ENCODE data around the gene ROGDI.

ROGDI gene

GRCh38 chr16:4846901-4847773 lies 44.7 kb upstream of the ROGDI start, which contains the start of the genes GLYR1 and UBN1:
Gene GLYR1, minus strand, starts transcription at chr16:4847288. Its CDS starts 23 bp downstream, at chr16:4847265.
Gene UBN1, plus strand, starts transcription at chr16:4847481. Its CDS starts 5,437 bp downstream, at chr16:4852918.
- H3K4me3 ChIP-seq (ENCODE audit: low read depth, low read length): peak within 1 kb of the TSS; percentile 93
- no CpG with 5 or more reads among the region's 126 CpGs for WGBS (ENCODE audit: extremely low coverage, insufficient coverage, insufficient read length)
- peak within 1 kb of the TSS; percentile 77 for H2AFZ ChIP-seq (ENCODE audit: insufficient read depth, low read length, poor library complexity)
- H3K27ac ChIP-seq (ENCODE audit: low read depth, low read length): peak within 1 kb of the TSS; percentile 75
- no peaks in the 10 kb centered on the region for H3K27me3 ChIP-seq (ENCODE audit: insufficient read depth, low read length)
- peak within 1 kb of the TSS; percentile 84 for H3K14ac ChIP-seq (ENCODE audit: low read length)
- peak within 1 kb of the TSS; percentile 81 for H2BK5ac ChIP-seq (ENCODE audit: low read depth, low read length, poor library complexity)
- H3K4ac ChIP-seq (ENCODE audit: low read depth, low read length): peak within 1 kb of the TSS; percentile 92
- H3K4me1 ChIP-seq (ENCODE audit: control insufficient read depth in 1 of 2, insufficient read depth in 2 of 2, low read length in 2 of 2): peaks cover 7 to 9% of the 10 kb centered on the region in 2 experiments
- H2AK5ac ChIP-seq (ENCODE audit: low read length): peak within 1 kb of the TSS; percentile 24
- peak within 1 kb of the TSS; percentile 99 for H3K9ac ChIP-seq (ENCODE audit: low read length)
- no peak within 1 kb of the TSS for H3K23ac ChIP-seq (ENCODE audit: low read length)
- peak within 1 kb of the TSS; percentile 94 for H4K8ac ChIP-seq (ENCODE audit: low read depth, low read length)
- H3K36me3 ChIP-seq (ENCODE audit: control insufficient read depth in 1 of 2, insufficient read depth in 2 of 2, low read length in 2 of 2): peaks cover 16 to 17% of the 10 kb centered on the region in 2 experiments
- H2BK12ac ChIP-seq (ENCODE audit: low read length): no peak within 1 kb of the TSS
- peak within 1 kb of the TSS; percentile 75 for H4K91ac ChIP-seq (ENCODE audit: low read depth, low read length)
- peaks cover 27% of the 10 kb centered on the region for H3K79me2 ChIP-seq (ENCODE audit: control insufficient read depth, insufficient read depth, low read length, poor library complexity)
- peaks cover 8% of the 10 kb centered on the region for H3K79me1 ChIP-seq (ENCODE audit: low read length)
- no peaks in the 10 kb centered on the region for H3K9me3 ChIP-seq (ENCODE audit: insufficient read depth, low read depth, low read length)
- H4K12ac ChIP-seq (ENCODE audit: low read depth, low read length): peak within 1 kb of the TSS; percentile 89
- H2BK120ac ChIP-seq (ENCODE audit: insufficient read depth, low read length, poor library complexity): peak within 1 kb of the TSS; percentile 57
- peak within 1 kb of the TSS; percentile 82 for H3K4me2 ChIP-seq (ENCODE audit: low read length)
- peak; percentile 99 for DNase-seq
- H3K18ac ChIP-seq (ENCODE audit: low read length): peak within 1 kb of the TSS; percentile 86

- Histone ChIP-seq H3K9ac (ENCODE audit: low read length) (peak overlapping the region; percentile 99), H3K18ac (ENCODE audit: low read length) (no peak overlapping the region), H2BK5ac (ENCODE audit: low read depth, low read length, poor library complexity) (peak overlapping the region; percentile 81), H3K79me1 (ENCODE audit: low read length) (peaks cover 8% of the 10 kb centered on the region), H4K12ac (ENCODE audit: low read depth, low read length) (peak overlapping the region; percentile 17), H3K23ac (ENCODE audit: low read length) (no peak overlapping the region), H2AFZ (ENCODE audit: insufficient read depth, low read length, poor library complexity) (no peak overlapping the region), H3K4me1 (ENCODE audit: control insufficient read depth in 1 of 2, insufficient read depth in 2 of 2, low read length in 2 of 2) (peaks cover 7 to 9% of the 10 kb centered on the region in 2 experiments), H3K14ac (ENCODE audit: low read length) (peak overlapping the region; percentile 84), H3K9me3 (ENCODE audit: insufficient read depth, low read depth, low read length) (no peaks in the 10 kb centered on the region), H3K27me3 (ENCODE audit: insufficient read depth, low read length) (no peaks in the 10 kb centered on the region), H2BK120ac (ENCODE audit: insufficient read depth, low read length, poor library complexity) (no peak overlapping the region), H3K4me3 (ENCODE audit: low read depth, low read length) (peak overlapping the region; percentile 93), H4K8ac (ENCODE audit: low read depth, low read length) (peak overlapping the region; percentile 94), H3K27ac (ENCODE audit: low read depth, low read length) (peak overlapping the region; percentile 62), H3K4ac (ENCODE audit: low read depth, low read length) (peak overlapping the region; percentile 22), H4K91ac (ENCODE audit: low read depth, low read length) (peak overlapping the region; percentile 75), H3K79me2 (ENCODE audit: control insufficient read depth, insufficient read depth, low read length, poor library complexity) (peaks cover 27% of the 10 kb centered on the region), H2BK12ac (ENCODE audit: low read length) (no peak overlapping the region), H3K36me3 (ENCODE audit: control insufficient read depth in 1 of 2, insufficient read depth in 2 of 2, low read length in 2 of 2) (peaks cover 21% of the 10 kb centered on the region in 2 experiments), H3K4me2 (ENCODE audit: low read length) (peak overlapping the region; percentile 82), H2AK5ac (ENCODE audit: low read length) (peak overlapping the region; percentile 21)
- peak; percentile 57 to 75 for DNase-seq
- WGBS (ENCODE audit: extremely low coverage, insufficient coverage, insufficient read length): no CpG with 5 or more reads among the region's 27 CpGs
Measured at GRCh38 chr16:4846503-4846900, 44.1 kb upstream of the ROGDI start.

- Histone ChIP-seq H4K8ac (ENCODE audit: low read depth, low read length) (no peak overlapping the region), H2BK5ac (ENCODE audit: low read depth, low read length, poor library complexity) (no peak overlapping the region), H3K4me2 (ENCODE audit: low read length) (no peak overlapping the region), H3K14ac (ENCODE audit: low read length) (no peak overlapping the region), H2BK120ac (ENCODE audit: insufficient read depth, low read length, poor library complexity) (no peak overlapping the region), H3K18ac (ENCODE audit: low read length) (no peak overlapping the region), H4K91ac (ENCODE audit: low read depth, low read length) (no peak overlapping the region), H2AK5ac (ENCODE audit: low read length) (no peak overlapping the region), H3K36me3 (ENCODE audit: control insufficient read depth in 1 of 2, insufficient read depth in 2 of 2, low read length in 2 of 2) (peaks cover 43 to 53% of the 10 kb centered on the region in 2 experiments), H4K12ac (ENCODE audit: low read depth, low read length) (no peak overlapping the region), H3K79me1 (ENCODE audit: low read length) (no peaks in the 10 kb centered on the region), H3K27ac (ENCODE audit: low read depth, low read length) (no peak overlapping the region), H2BK12ac (ENCODE audit: low read length) (no peak overlapping the region), H2AFZ (ENCODE audit: insufficient read depth, low read length, poor library complexity) (no peak overlapping the region), H3K9me3 (ENCODE audit: insufficient read depth, low read depth, low read length) (no peaks in the 10 kb centered on the region), H3K79me2 (ENCODE audit: control insufficient read depth, insufficient read depth, low read length, poor library complexity) (peaks cover under 1% of the 10 kb centered on the region), H3K4ac (ENCODE audit: low read depth, low read length) (no peak overlapping the region), H3K27me3 (ENCODE audit: insufficient read depth, low read length) (no peaks in the 10 kb centered on the region), H3K4me1 (ENCODE audit: control insufficient read depth in 1 of 2, insufficient read depth in 2 of 2, low read length in 2 of 2) (peaks cover under 1% of the 10 kb centered on the region in 2 experiments), H3K4me3 (ENCODE audit: low read depth, low read length) (no peak overlapping the region), H3K23ac (ENCODE audit: low read length) (no peak overlapping the region), H3K9ac (ENCODE audit: low read length) (no peak overlapping the region)
- WGBS (ENCODE audit: extremely low coverage, insufficient coverage, insufficient read length): no CpG with 5 or more reads among the region's 5 CpGs
- DNase-seq: no peak
Measured at GRCh38 chr16:4840984-4841383, 38.6 kb upstream of the ROGDI start.

- Histone ChIP-seq H2BK120ac (ENCODE audit: insufficient read depth, low read length, poor library complexity) (no peak overlapping the region), H3K79me1 (ENCODE audit: low read length) (no peaks in the 10 kb centered on the region), H3K14ac (ENCODE audit: low read length) (no peak overlapping the region), H3K4me1 (ENCODE audit: control insufficient read depth in 1 of 2, insufficient read depth in 2 of 2, low read length in 2 of 2) (no peaks in the 10 kb centered on the region), H3K9ac (ENCODE audit: low read length) (peak overlapping the region; percentile 66), H3K4me3 (ENCODE audit: low read depth, low read length) (no peak overlapping the region), H3K27me3 (ENCODE audit: insufficient read depth, low read length) (no peaks in the 10 kb centered on the region), H3K36me3 (ENCODE audit: control insufficient read depth in 1 of 2, insufficient read depth in 2 of 2, low read length in 2 of 2) (peaks cover 46 to 56% of the 10 kb centered on the region in 2 experiments), H3K4me2 (ENCODE audit: low read length) (no peak overlapping the region), H3K18ac (ENCODE audit: low read length) (no peak overlapping the region), H3K9me3 (ENCODE audit: insufficient read depth, low read depth, low read length) (no peaks in the 10 kb centered on the region), H3K79me2 (ENCODE audit: control insufficient read depth, insufficient read depth, low read length, poor library complexity) (no peaks in the 10 kb centered on the region), H2AK5ac (ENCODE audit: low read length) (no peak overlapping the region), H3K4ac (ENCODE audit: low read depth, low read length) (no peak overlapping the region), H2BK12ac (ENCODE audit: low read length) (no peak overlapping the region), H4K12ac (ENCODE audit: low read depth, low read length) (no peak overlapping the region), H4K91ac (ENCODE audit: low read depth, low read length) (no peak overlapping the region), H2BK5ac (ENCODE audit: low read depth, low read length, poor library complexity) (no peak overlapping the region), H2AFZ (ENCODE audit: insufficient read depth, low read length, poor library complexity) (no peak overlapping the region), H3K23ac (ENCODE audit: low read length) (no peak overlapping the region), H4K8ac (ENCODE audit: low read depth, low read length) (no peak overlapping the region), H3K27ac (ENCODE audit: low read depth, low read length) (no peak overlapping the region)
- no peak for DNase-seq
- no CpG with 5 or more reads among the region's 5 CpGs for WGBS (ENCODE audit: extremely low coverage, insufficient coverage, insufficient read length)
Measured at GRCh38 chr16:4839942-4840341, 37.5 kb upstream of the ROGDI start.

Measured in trophoblast cell (in vitro differentiated cells and primary cell).